ENCODE results near the gene LCK. TPM values are rescaled to one million over a fixed set of nuclear protein-coding genes. Genes with fewer than 3 reads are reported as not detected.

LCK gene
- polyA plus RNA-seq, 3 donors from 2014 or later = 561 to 1,013 (median 704) TPM

GRCh38 chr1:32330558-32331151 lies 79.6 kb downstream of the LCK start:
- H3K27ac Mint-ChIP-seq = no peak overlapping the region
- DNase-seq = no peak
- H3K36me3 Mint-ChIP-seq = peaks cover 22 to 55% (median 25%) of the 10 kb centered on the region in 3 donors
- H3K27me3 Mint-ChIP-seq (ENCODE audit: low read depth in 3 of 3) = peaks cover 0 to 4% (median 1%) of the 10 kb centered on the region in 3 donors
- peaks cover 14 to 19% of the 10 kb centered on the region in 2 donors for H3K4me1 Mint-ChIP-seq
- no peak overlapping the region for H3K4me3 Mint-ChIP-seq
- H3K9me3 Mint-ChIP-seq = no peaks in the 10 kb centered on the region

DNA sequence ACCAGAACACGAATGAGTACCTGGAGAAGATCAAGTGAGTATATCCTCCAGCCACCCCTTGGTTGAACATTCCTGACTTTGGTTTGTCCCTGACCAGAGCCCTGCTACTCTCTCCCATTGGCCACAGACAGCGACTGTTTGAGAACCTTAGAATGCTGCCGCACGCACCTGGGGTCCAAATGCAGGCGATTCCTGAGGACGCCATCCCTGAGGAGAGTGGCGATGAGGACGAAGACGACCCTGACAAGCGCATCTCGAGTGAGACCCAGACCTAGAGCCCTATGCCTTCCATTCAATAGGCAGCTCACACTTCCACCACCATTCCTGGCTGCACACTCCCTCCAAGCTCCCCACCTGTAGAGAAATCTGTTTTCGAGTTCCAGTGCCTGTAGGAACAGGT lies 80.5 kb downstream of the LCK start:
- peaks cover 14 to 19% of the 10 kb centered on the region in 2 donors for H3K4me1 Mint-ChIP-seq
- peaks cover 0 to 7% (median 1%) of the 10 kb centered on the region in 3 donors for H3K27me3 Mint-ChIP-seq (ENCODE audit: low read depth in 3 of 3)
- H3K4me3 Mint-ChIP-seq = no peak overlapping the region
- peak overlapping the region in 2 of 6 donors; percentile 25 to 51 for H3K27ac Mint-ChIP-seq
- no peaks in the 10 kb centered on the region for H3K9me3 Mint-ChIP-seq
- DNase-seq = no peak
- peaks cover 22 to 55% (median 25%) of the 10 kb centered on the region in 3 donors for H3K36me3 Mint-ChIP-seq

- no peak for DNase-seq
- Mint-ChIP-seq H3K4me1 (peaks cover 23 to 28% of the 10 kb centered on the region in 2 donors), H3K4me3 (no peak overlapping the region), H3K27me3 (ENCODE audit: low read depth in 3 of 3) (peaks cover 2 to 12% (median 4%) of the 10 kb centered on the region in 3 donors), H3K9me3 (no peaks in the 10 kb centered on the region), H3K27ac (peak overlapping the region in 2 of 6 donors; percentile 13 to 51), H3K36me3 (peaks cover 22 to 49% (median 24%) of the 10 kb centered on the region in 3 donors)
Observed at GRCh38 chr1:32332290-32333079, 81.4 kb downstream of the LCK start.

DNA sequence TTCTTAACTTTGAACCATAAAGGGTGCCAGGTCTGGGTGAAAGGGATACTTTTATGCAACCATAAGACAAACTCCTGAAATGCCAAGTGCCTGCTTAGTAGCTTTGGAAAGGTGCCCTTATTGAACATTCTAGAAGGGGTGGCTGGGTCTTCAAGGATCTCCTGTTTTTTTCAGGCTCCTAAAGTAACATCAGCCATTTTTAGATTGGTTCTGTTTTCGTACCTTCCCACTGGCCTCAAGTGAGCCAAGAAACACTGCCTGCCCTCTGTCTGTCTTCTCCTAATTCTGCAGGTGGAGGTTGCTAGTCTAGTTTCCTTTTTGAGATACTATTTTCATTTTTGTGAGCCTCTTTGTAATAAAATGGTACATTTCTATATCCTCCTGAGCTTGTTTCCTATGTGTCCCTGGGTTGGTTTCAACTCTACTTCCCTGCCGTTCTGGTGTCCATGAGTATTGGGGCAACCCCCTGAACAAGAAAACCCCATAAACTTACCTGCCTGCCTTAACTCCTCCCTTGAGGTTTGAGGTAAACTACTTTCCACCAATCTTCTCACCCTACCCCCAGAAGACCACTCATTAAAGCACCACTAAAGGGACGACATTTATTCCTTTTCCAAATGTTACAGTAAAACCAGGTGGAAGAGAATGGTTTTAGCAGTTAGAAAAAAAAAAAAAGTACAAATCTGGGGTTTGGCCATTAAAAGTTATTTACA lies 82.3 kb downstream of the LCK start:
- Mint-ChIP-seq H3K4me3 (peak overlapping the region in 4 of 5 donors; percentile 0 to 87 (median 78)), H3K27me3 (ENCODE audit: low read depth in 3 of 3) (peaks cover 2 to 15% (median 4%) of the 10 kb centered on the region in 3 donors), H3K4me1 (peaks cover 30 to 37% of the 10 kb centered on the region in 2 donors), H3K36me3 (peaks cover 18 to 42% (median 19%) of the 10 kb centered on the region in 3 donors), H3K9me3 (no peaks in the 10 kb centered on the region), H3K27ac (peak overlapping the region in 5 of 6 donors; percentile 7 to 51 (median 39))
- no peak for DNase-seq

DNA sequence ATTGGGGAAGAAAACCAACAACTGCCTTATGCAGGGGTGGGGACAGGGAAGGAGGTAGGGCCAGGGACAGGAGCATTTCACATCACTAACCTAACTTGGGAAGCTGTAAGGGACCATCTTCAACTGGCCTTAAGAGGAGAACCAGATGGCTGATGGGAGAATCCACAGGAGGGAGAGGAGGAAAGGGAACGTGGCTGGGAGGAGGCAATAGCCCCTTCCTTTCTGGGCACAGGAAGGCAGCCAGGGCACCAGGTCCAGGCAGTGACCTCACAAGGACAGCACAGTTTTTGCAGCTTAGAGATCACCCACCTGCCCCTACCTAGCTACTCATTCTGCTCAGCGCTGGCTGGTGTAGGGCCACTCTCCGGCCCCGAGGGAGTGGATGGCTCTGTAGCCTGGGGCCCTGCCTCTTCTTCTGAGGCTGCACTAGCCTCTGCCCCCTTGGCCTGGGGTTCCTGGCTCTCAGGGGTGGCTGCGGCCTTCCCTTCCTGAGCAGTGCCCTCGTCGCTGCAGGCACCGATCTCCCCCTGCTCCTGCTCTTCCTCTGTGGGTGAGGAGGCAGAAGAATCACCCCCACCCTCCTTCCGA lies 83.3 kb downstream of the LCK start:
- H3K36me3 Mint-ChIP-seq = peaks cover 16 to 34% (median 17%) of the 10 kb centered on the region in 3 donors
- no peaks in the 10 kb centered on the region for H3K9me3 Mint-ChIP-seq
- H3K27me3 Mint-ChIP-seq (ENCODE audit: low read depth in 3 of 3) = peaks cover 2 to 15% (median 4%) of the 10 kb centered on the region in 3 donors
- peaks cover 35 to 42% of the 10 kb centered on the region in 2 donors for H3K4me1 Mint-ChIP-seq
- H3K27ac Mint-ChIP-seq = peak overlapping the region in 4 of 6 donors; percentile 12 to 46 (median 34)
- no peak for DNase-seq
- peak overlapping the region; percentile 72 to 88 (median 87) for H3K4me3 Mint-ChIP-seq

GRCh38 chr1:32334864-32335534 lies 83.9 kb downstream of the LCK start:
- H3K4me1 Mint-ChIP-seq = peaks cover 35 to 42% of the 10 kb centered on the region in 2 donors
- H3K27ac Mint-ChIP-seq = peak overlapping the region in 5 of 6 donors; percentile 29 to 76 (median 71)
- H3K27me3 Mint-ChIP-seq (ENCODE audit: low read depth in 3 of 3) = peaks cover 2 to 15% (median 3%) of the 10 kb centered on the region in 3 donors
- H3K36me3 Mint-ChIP-seq = peaks cover 13 to 28% (median 13%) of the 10 kb centered on the region in 3 donors
- DNase-seq = peak; percentile 51 to 65 (median 61)
- peak overlapping the region; percentile 84 to 88 (median 87) for H3K4me3 Mint-ChIP-seq
- H3K9me3 Mint-ChIP-seq = no peaks in the 10 kb centered on the region

GRCh38 chr1:32335535-32335789 lies 84.4 kb downstream of the LCK start:
- Mint-ChIP-seq H3K27me3 (ENCODE audit: low read depth in 3 of 3) (peaks cover 2 to 15% (median 2%) of the 10 kb centered on the region in 3 donors), H3K4me1 (peaks cover 35 to 42% of the 10 kb centered on the region in 2 donors), H3K36me3 (peaks cover 13 to 27% (median 13%) of the 10 kb centered on the region in 3 donors), H3K4me3 (peak overlapping the region; percentile 84 to 88 (median 87)), H3K27ac (no peak overlapping the region), H3K9me3 (no peaks in the 10 kb centered on the region)
- no peak for DNase-seq

Other genes with a start within 250 kb of the LCK start
- 100 to 1,000 TPM in 1 of 3 donors, 10 to 100 TPM in 2; 74.0 to 121 (median 86.1) TPM for gene KHDRBS1, start 237.4 kb upstream of the LCK start, polyA plus RNA-seq
- gene TMEM39B, start 178.3 kb upstream of the LCK start, polyA plus RNA-seq = 1 to 10 TPM in 2 of 3 donors, under 1 TPM in 1; 0.94 to 2.3 (median 2.0) TPM
- 10 to 100 TPM; 20.7 to 36.8 (median 21.2) TPM for gene KPNA6, start 143.2 kb upstream of the LCK start, polyA plus RNA-seq
- gene TXLNA, start 71.6 kb upstream of the LCK start, polyA plus RNA-seq = 10 to 100 TPM; 14.5 to 33.4 (median 18.5) TPM
- gene CCDC28B, start 50.7 kb upstream of the LCK start, polyA plus RNA-seq = 10 to 100 TPM; 61.2 to 67.1 (median 65.5) TPM
- gene IQCC, start 45.6 kb upstream of the LCK start, polyA plus RNA-seq = under 1 TPM in 2 of 3 donors, not detected in 1; 0.29 to 0.85 TPM
- gene DCDC2B, start 42.2 kb upstream of the LCK start, polyA plus RNA-seq = not detected
- gene TMEM234, start 28.9 kb upstream of the LCK start, polyA plus RNA-seq = 10 to 100 TPM in 1 of 3 donors, 1 to 10 TPM in 2; 6.7 to 14.3 (median 9.8) TPM
- gene EIF3I, start 28.9 kb upstream of the LCK start, polyA plus RNA-seq = 100 to 1,000 TPM; 189 to 313 (median 197) TPM
- under 1 TPM in 2 of 3 donors, not detected in 1; 0.28 to 0.53 TPM for gene FAM167B, start 4.0 kb upstream of the LCK start, polyA plus RNA-seq
- 100 to 1,000 TPM; 151 to 195 (median 169) TPM for gene HDAC1, start 40.8 kb downstream of the LCK start, polyA plus RNA-seq
- 10 to 100 TPM; 20.5 to 46.9 (median 27.7) TPM for gene MARCKSL1, start 85.0 kb downstream of the LCK start, polyA plus RNA-seq
- gene FAM229A, start 111.2 kb downstream of the LCK start, polyA plus RNA-seq = under 1 TPM in 2 of 3 donors, not detected in 1; 0.09 to 0.17 TPM
- gene TSSK3, start 111.3 kb downstream of the LCK start, polyA plus RNA-seq = 1 to 10 TPM in 1 of 3 donors, not detected in 2; 2.7 TPM
- gene BSDC1, start 143.2 kb downstream of the LCK start, polyA plus RNA-seq = 10 to 100 TPM; 33.9 to 50.3 (median 37.4) TPM
- not detected for gene ZBTB8B, start 213.8 kb downstream of the LCK start, polyA plus RNA-seq